ENCODE data around the gene PPP4C.
"Not testable (repeated sequence)": the region's sequence is repeated elsewhere in the genome, so short reads cannot be mapped to it uniquely, and the experiment has no call there.

PPP4C gene

GRCh38 chr16:30104090-30104489 is 28.3 kb downstream of the PPP4C start:
- no peak for DNase-seq

- DNase-seq = no peak
Observed at GRCh38 chr16:30104492-30104891, 28.7 kb downstream of the PPP4C start.

- no peak for DNase-seq
Observed at GRCh38 chr16:30108059-30108850, 32.5 kb downstream of the PPP4C start.

GRCh38 chr16:30110661-30111060 is 34.9 kb downstream of the PPP4C start:
- DNase-seq = no peak

- no peak for DNase-seq
Observed at GRCh38 chr16:30112197-30113030, 36.6 kb downstream of the PPP4C start.

- no peak for DNase-seq
Observed at GRCh38 chr16:30113031-30113710, 37.4 kb downstream of the PPP4C start, which contains the start of gene GDPD3. Gene GDPD3 (minus strand): TSS chr16:30113537. CDS start chr16:30113478, 59 bp downstream.

- DNase-seq = no peak
Observed at GRCh38 chr16:30113711-30114333, 38.0 kb downstream of the PPP4C start.

- DNase-seq = no peak
Observed at GRCh38 chr16:30114411-30114810, 38.6 kb downstream of the PPP4C start.

- DNase-seq = not testable (repeated sequence)
Observed at GRCh38 chr16:30114833-30115232, 39.0 kb downstream of the PPP4C start.

- DNase-seq = no peak
Observed at GRCh38 chr16:30115238-30115637, 39.4 kb downstream of the PPP4C start.

- no peak for DNase-seq
Observed at GRCh38 chr16:30116291-30117207, 40.8 kb downstream of the PPP4C start.

GRCh38 chr16:30117768-30118167 is 42.0 kb downstream of the PPP4C start:
- no peak for DNase-seq

GRCh38 chr16:30119428-30119827 is 43.6 kb downstream of the PPP4C start:
- no peak for DNase-seq

- no peak for DNase-seq
Observed at GRCh38 chr16:30120340-30121105, 44.7 kb downstream of the PPP4C start.

GRCh38 chr16:30121741-30122571 is 46.2 kb downstream of the PPP4C start:
- DNase-seq = no peak

GRCh38 chr16:30122604-30123160 is 46.9 kb downstream of the PPP4C start:
- no peak for DNase-seq

- DNase-seq = no peak
Observed at GRCh38 chr16:30124985-30125379, 49.2 kb downstream of the PPP4C start.

- not testable (repeated sequence) for DNase-seq
Observed at GRCh38 chr16:30125690-30126089, 49.9 kb downstream of the PPP4C start.

- DNase-seq = no peak
Observed at GRCh38 chr16:30127993-30128392, 52.2 kb downstream of the PPP4C start.
